B cell (primary cell): ENCODE results near the gene PIAS4. TPM values are rescaled to one million over a fixed set of nuclear protein-coding genes. Genes with fewer than 3 reads are reported as not detected.

Experiments
- ATAC-seq: fragments of 200-7000 bp; cut with Tn5 transposase; one replicate; pipeline ENCODE4 v1.10.0; 2021; ENCODE audit warnings: low read depth, mild to moderate bottlenecking, moderate number of reproducible peaks, moderate library complexity
- CTCF ChIA-PET: fragments of 350-600 bp; sonication (Branson Sonifier 250); formaldehyde crosslinking; loops from one replicate; lab custom pipeline; 2021; ENCODE audit warnings: antibody characterized with exemption, inconsistent platforms; lab: Charles Lee
- POLR2A ChIA-PET: fragments of 350-600 bp; sonication (Branson Sonifier 250); formaldehyde crosslinking; loops from one replicate; lab custom pipeline; 2021; ENCODE audit warnings: antibody characterized with exemption; lab: Charles Lee
- DNase-seq: peaks from one replicate; pipeline ENCODE4 v3.0.0; 2013
- H2AFZ ChIP-seq: 2 replicates; pipeline ENCODE4 v1.6.1; 2012; ENCODE audit warnings: mild to moderate bottlenecking, low read depth, low read length; ENCODE audit not compliant: insufficient read depth, poor library complexity, severe bottlenecking
- H3K27ac ChIP-seq, 2 donors: 1 replicate in 1 of 2; 2 replicates in 1 of 2; pipeline ENCODE4 v1.5.1; 2012 to 2013; ENCODE audit warnings: low read length in 2 of 2, mild to moderate bottlenecking in 2 of 2, moderate library complexity in 1 of 2
- H3K27me3 ChIP-seq, 4 experiments: fragments of 200-600 bp in 1 of 4; sonication (generic) in 1 of 4; replicated peaks in 1 of 4; 1 replicate in 2 of 4; 2 replicates in 2 of 4; pipeline versions ENCODE4 v1.6.1 to v1.7.0; 2013 to 2016; ENCODE audit warnings: low read length in 3 of 4, mild to moderate bottlenecking in 2 of 4, mixed read lengths in 1 of 4, moderate library complexity in 1 of 4; ENCODE audit not compliant: insufficient read depth in 4 of 4, control insufficient read depth in 3 of 4; ENCODE audit errors: control extremely low read depth in 1 of 4
- H3K36me3 ChIP-seq, 2 experiments: replicated peaks in 1 of 2; 1 replicate in 1 of 2; 2 replicates in 1 of 2; pipeline versions ENCODE4 v1.6.1 to v1.7.1; 2013; ENCODE audit warnings: low read length in 1 of 2; ENCODE audit not compliant: insufficient read depth in 2 of 2, control insufficient read depth in 1 of 2; ENCODE audit errors: control extremely low read depth in 1 of 2, extremely low read depth in 1 of 2
- H3K4me1 ChIP-seq, 2 donors: fragments of 200-600 bp in 1 of 2; sonication (generic) in 1 of 2; 1 replicate in 1 of 2; 2 replicates in 1 of 2; pipeline versions ENCODE4 v1.5.1 to v1.6.1; 2013 to 2017; ENCODE audit warnings: low read length in 2 of 2; ENCODE audit not compliant: control insufficient read depth in 2 of 2, insufficient read depth in 2 of 2
- H3K4me2 ChIP-seq: replicated peaks from 2 replicates; pipeline ENCODE3; 2012; ENCODE audit warnings: mild to moderate bottlenecking, low read depth, low read length; ENCODE audit not compliant: poor library complexity, severe bottlenecking
- H3K4me3 ChIP-seq, 5 experiments: fragments of 200-600 bp in 1 of 5; sonication (generic) in 1 of 5; 1 replicate in 3 of 5; 2 replicates in 2 of 5; pipeline versions ENCODE4 v1.5.1 to v1.7.0; 2011 to 2016; ENCODE audit warnings: low read length in 4 of 5, mild to moderate bottlenecking in 4 of 5, low read depth in 2 of 5, control low read depth in 1 of 5, moderate library complexity in 1 of 5; ENCODE audit not compliant: insufficient read depth in 1 of 5; ENCODE audit errors: control extremely low read depth in 1 of 5, extremely low read depth in 1 of 5
- H3K79me2 ChIP-seq: fragments of 200-600 bp; sonication (generic); one replicate; pipeline ENCODE4 v1.6.0; 2016; ENCODE audit warnings: low read length; ENCODE audit not compliant: control insufficient read depth, insufficient read depth
- H3K9ac ChIP-seq: fragments of 200-600 bp; sonication (generic); 2 replicates; pipeline ENCODE4 v1.6.1; 2017; ENCODE audit warnings: mild to moderate bottlenecking, low read length, moderate library complexity
- H3K9me3 ChIP-seq, 3 donors: one replicate each; pipeline versions ENCODE4 v1.6.1 to v1.7.1; 2013; ENCODE audit warnings: low read length in 2 of 3; ENCODE audit not compliant: control insufficient read depth in 2 of 3, insufficient read depth in 1 of 3; ENCODE audit errors: control extremely low read depth in 1 of 3
- H4K20me1 ChIP-seq: 2 replicates; pipeline ENCODE4 v1.6.0; 2012; ENCODE audit warnings: mild to moderate bottlenecking, low read length; ENCODE audit not compliant: insufficient read depth, control insufficient read depth, poor library complexity, severe bottlenecking
- H3K27ac Mint-ChIP-seq: one replicate; pipeline ENCODE4 v1.8.0; 2021; ENCODE audit warnings: mixed read lengths
- H3K27me3 Mint-ChIP-seq: one replicate; pipeline ENCODE4 v1.8.0; 2021; ENCODE audit warnings: mixed read lengths
- H3K4me1 Mint-ChIP-seq: one replicate; pipeline ENCODE4 v1.8.0; 2021; ENCODE audit warnings: mixed read lengths
- H3K4me3 Mint-ChIP-seq: one replicate; pipeline ENCODE4 v1.8.0; 2021; ENCODE audit warnings: mixed read lengths
- H3K9me3 Mint-ChIP-seq: one replicate; pipeline ENCODE4 v1.8.0; 2022; ENCODE audit warnings: mixed read lengths; ENCODE audit not compliant: insufficient read depth
- EZH2 ChIP-seq: IDR thresholded peaks from 2 replicates; pipeline ENCODE4 v1.6.1; 2012; ENCODE audit warnings: borderline replicate concordance, low read depth, mild to moderate bottlenecking, moderate library complexity, low read length; ENCODE audit not compliant: insufficient read depth, poor library complexity, severe bottlenecking
- WGBS: methylation state at CpG from one replicate; pipeline ENCODE4 v1.1.5; 2013; ENCODE audit warnings: missing lambda C conversion rate; ENCODE audit not compliant: insufficient coverage; 5-methylcytosine and 5-hydroxymethylcytosine counted together
- intact Hi-C: fragments of 100-400 bp; cut with micrococcal nuclease; formaldehyde crosslinking; loops from one replicate; pipeline ENCODE4 v1.10.0; 2022
- polyA plus RNA-seq: library from polyadenylated mRNA; depleted of rRNA; stranded (reverse); fragments of >200 nt; gene quantifications from 2 replicates; pipeline ENCODE4 v1.2.3, GENCODE V29; 2012
- total RNA-seq, 2 donors: library from RNA; stranded (reverse); fragments of 120-200 nt in 1 of 2; gene quantifications; 1 replicate in 1 of 2; 2 replicates in 1 of 2; pipeline versions ENCODE4 v1.2.3 to v1.2.4, GENCODE V29; 2013 to 2022
- TF ChIP-seq, protein P1 (sequence below): fragments of 200-600 bp; IDR thresholded peaks from one replicate; pipeline ENCODE4 v1.8.0; 2022; ENCODE audit warnings: antibody characterized with exemption, mild to moderate bottlenecking

The PIAS4 gene
- total and polyA plus RNA-seq, 2 donors (not counting 1 experiment from before 2014, with no cell fraction given), result 13.7 to 56.8 TPM

DNA sequence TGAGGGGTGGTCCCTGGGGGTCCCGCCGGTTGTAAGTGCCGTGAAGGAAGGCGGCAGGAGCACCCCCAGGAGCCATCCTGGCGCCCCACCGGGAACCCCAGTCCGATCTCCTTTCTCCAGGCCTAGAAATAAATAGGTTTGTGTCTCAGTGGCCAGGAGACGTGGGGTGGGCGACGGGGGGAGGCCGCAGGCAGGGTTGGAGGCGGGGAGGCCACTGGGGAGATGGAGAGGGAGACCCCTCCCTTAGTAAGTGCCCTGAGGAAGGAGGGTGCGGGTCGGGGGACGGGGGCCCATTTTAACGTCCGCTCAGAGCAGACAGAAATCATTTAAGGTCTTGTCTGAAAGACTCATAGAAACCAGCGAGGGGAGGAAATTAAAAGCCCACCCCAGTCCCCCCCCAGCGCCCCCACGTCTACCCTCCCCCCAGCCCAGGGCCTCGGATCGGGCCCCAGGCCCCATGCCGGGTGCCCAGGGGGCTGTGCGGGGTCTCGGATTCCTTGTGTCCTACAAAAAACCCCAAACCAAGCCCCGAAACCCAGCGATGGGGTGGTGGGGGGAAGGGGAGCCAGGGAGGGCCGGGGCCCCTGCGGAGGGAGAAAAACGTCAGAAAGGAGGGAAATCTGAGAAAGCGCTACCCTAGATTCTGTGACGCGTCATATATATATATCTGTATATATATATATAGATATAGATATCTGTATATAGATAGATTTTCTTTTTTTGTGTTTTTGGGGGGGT lies 39.6 kb downstream of the PIAS4 start:
- no peak for ATAC-seq

DNA sequence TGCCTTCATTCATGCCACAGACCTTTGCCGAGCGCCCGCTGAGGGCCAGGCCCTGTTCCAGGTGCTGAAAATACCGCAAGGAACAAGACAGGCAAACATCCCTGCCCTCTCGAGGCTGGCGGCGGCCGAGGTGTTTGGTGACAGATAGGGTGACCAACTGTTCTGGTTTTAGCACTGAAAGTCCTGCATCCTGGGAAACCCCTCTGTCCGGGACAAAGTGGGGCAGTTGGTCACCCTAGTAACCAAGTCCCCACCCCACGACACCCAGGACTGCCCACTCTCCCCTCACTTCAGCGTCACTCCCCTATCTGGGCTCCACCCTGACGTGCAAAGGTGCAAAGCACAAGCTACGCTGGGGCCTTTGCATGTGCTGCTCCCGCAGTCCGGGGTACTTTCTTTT lies 41.9 kb downstream of the PIAS4 start:
- Histone ChIP-seq H2AFZ (no peak overlapping the region), H3K9me3 (peaks cover 0 to 8% (median 0%) of the 10 kb centered on the region in 3 donors), H3K4me3 (no peak overlapping the region), H3K9ac (no peak overlapping the region), H3K36me3 (peaks cover 4 to 48% of the 10 kb centered on the region in 2 experiments), H3K4me2 (no peak overlapping the region), H4K20me1 (peaks cover 95% of the 10 kb centered on the region), H3K79me2 (peaks cover 94% of the 10 kb centered on the region), H3K4me1 (peaks cover 0 to 10% of the 10 kb centered on the region in 2 donors), H3K27ac (no peak overlapping the region), H3K27me3 (no peaks in the 10 kb centered on the region)
- ChIA-PET POLR2A (no interaction called here), CTCF (interaction anchor here (1.1 kb wide), 1 partner anchor 90 kb away, joined by 3 read pairs; no protein-coding TSS in a partner anchor)
- ATAC-seq (no peak), DNase-seq (no peak)
- no peak overlapping the region for H3K27ac Mint-ChIP-seq
- H3K4me3 Mint-ChIP-seq, result no peak overlapping the region
- TF ChIP-seq, protein P1, sequence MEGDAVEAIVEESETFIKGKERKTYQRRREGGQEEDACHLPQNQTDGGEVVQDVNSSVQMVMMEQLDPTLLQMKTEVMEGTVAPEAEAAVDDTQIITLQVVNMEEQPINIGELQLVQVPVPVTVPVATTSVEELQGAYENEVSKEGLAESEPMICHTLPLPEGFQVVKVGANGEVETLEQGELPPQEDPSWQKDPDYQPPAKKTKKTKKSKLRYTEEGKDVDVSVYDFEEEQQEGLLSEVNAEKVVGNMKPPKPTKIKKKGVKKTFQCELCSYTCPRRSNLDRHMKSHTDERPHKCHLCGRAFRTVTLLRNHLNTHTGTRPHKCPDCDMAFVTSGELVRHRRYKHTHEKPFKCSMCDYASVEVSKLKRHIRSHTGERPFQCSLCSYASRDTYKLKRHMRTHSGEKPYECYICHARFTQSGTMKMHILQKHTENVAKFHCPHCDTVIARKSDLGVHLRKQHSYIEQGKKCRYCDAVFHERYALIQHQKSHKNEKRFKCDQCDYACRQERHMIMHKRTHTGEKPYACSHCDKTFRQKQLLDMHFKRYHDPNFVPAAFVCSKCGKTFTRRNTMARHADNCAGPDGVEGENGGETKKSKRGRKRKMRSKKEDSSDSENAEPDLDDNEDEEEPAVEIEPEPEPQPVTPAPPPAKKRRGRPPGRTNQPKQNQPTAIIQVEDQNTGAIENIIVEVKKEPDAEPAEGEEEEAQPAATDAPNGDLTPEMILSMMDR, result no peak
- TF ChIP-seq EZH2, result no peak
- H3K27me3 Mint-ChIP-seq, result no peaks in the 10 kb centered on the region
- intact Hi-C loops, result no loop called here
- peaks cover 23% of the 10 kb centered on the region for H3K4me1 Mint-ChIP-seq
- WGBS, result 91% methylated on average over 15 of the region's 15 CpGs
- no peaks in the 10 kb centered on the region for H3K9me3 Mint-ChIP-seq

More for the DNA sequence above, 39.6 kb downstream of the PIAS4 start:
- WGBS, result 96% methylated on average over 12 of the region's 33 CpGs
- intact Hi-C loops, result no loop called here
- DNase-seq, result no peak
- H3K27ac Mint-ChIP-seq, result no peak overlapping the region
- H3K4me1 Mint-ChIP-seq, result peaks cover 11% of the 10 kb centered on the region
- peaks cover 0 to 8% (median 0%) of the 10 kb centered on the region in 3 donors for H3K9me3 ChIP-seq
- no peak overlapping the region for H3K4me3 Mint-ChIP-seq
- H3K4me2 ChIP-seq, result no peak overlapping the region
- peaks cover 76% of the 10 kb centered on the region for H3K79me2 ChIP-seq
- no peak overlapping the region for H2AFZ ChIP-seq
- ChIA-PET POLR2A (no interaction called here), CTCF (no interaction called here)
- TF ChIP-seq, protein P1, result no peak
- TF ChIP-seq EZH2, result no peak
- H3K27me3 Mint-ChIP-seq, result no peaks in the 10 kb centered on the region
- no peak overlapping the region for H3K4me3 ChIP-seq
- no peak overlapping the region for H3K27ac ChIP-seq
- peaks cover 90% of the 10 kb centered on the region for H4K20me1 ChIP-seq
- peaks cover 4 to 37% of the 10 kb centered on the region in 2 experiments for H3K36me3 ChIP-seq
- no peak overlapping the region for H3K9ac ChIP-seq
- H3K9me3 Mint-ChIP-seq, result no peaks in the 10 kb centered on the region
- no peaks in the 10 kb centered on the region for H3K4me1 ChIP-seq
- no peaks in the 10 kb centered on the region for H3K27me3 ChIP-seq
